Measurements from ENCODE around the gene WAS. TPM values are rescaled to one million over a fixed set of nuclear protein-coding genes. Genes with fewer than 3 reads are reported as not detected.
"Not testable (repeated sequence)": the region's sequence is repeated elsewhere in the genome, so short reads cannot be mapped to it uniquely, and the experiment has no call there.

The WAS gene
- total and polyA plus RNA-seq, 4 donors = 1.0 to 5.6 (median 4.1) TPM

DNA sequence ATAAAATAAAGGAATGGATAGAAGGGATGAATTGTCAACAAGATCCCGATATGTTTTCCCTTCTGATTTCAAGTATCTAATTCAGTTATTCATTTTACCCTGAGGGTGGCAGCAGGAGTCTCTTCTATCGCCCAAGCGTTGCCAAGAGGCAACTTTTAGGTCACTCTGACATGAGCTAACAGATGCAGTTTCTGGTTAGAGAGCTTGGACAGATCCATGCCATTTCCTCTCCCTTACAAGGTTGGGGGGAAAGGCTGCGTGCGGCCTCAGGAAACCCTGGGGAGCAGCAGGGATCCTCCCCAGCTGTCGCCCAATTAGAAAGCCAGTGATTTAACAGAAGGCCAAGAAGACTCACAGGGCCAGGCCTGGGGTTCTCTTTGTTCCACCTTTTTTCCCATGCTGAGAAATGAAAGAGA lies 35.3 kb upstream of the WAS start:
- Histone ChIP-seq H3K4me3 (ENCODE audit: low read depth in 1 of 3, low read length in 3 of 3) (no peak overlapping the region), H3K36me3 (ENCODE audit: control insufficient read depth in 4 of 4, insufficient read depth in 3 of 4, low read depth in 1 of 4, low read length in 3 of 4) (no peaks in the 10 kb centered on the region), H3K9ac (ENCODE audit: low read depth in 1 of 2, low read length in 2 of 2) (no peak overlapping the region), H3K9me3 (ENCODE audit: control insufficient read depth in 4 of 4, low read length in 3 of 4) (no peaks in the 10 kb centered on the region), H3K27me3 (ENCODE audit: control insufficient read depth in 4 of 4, insufficient read depth in 4 of 4, low read length in 3 of 4) (no peaks in the 10 kb centered on the region), H3K4me1 (ENCODE audit: control insufficient read depth in 4 of 4, insufficient read depth in 4 of 4, low read length in 3 of 4) (no peaks in the 10 kb centered on the region), H3K27ac (ENCODE audit: low read depth in 1 of 2, low read length in 2 of 2) (no peak overlapping the region)
- 17% methylated on average over 6 of the region's 6 CpGs for WGBS
- TF ChIP-seq, protein P1, sequence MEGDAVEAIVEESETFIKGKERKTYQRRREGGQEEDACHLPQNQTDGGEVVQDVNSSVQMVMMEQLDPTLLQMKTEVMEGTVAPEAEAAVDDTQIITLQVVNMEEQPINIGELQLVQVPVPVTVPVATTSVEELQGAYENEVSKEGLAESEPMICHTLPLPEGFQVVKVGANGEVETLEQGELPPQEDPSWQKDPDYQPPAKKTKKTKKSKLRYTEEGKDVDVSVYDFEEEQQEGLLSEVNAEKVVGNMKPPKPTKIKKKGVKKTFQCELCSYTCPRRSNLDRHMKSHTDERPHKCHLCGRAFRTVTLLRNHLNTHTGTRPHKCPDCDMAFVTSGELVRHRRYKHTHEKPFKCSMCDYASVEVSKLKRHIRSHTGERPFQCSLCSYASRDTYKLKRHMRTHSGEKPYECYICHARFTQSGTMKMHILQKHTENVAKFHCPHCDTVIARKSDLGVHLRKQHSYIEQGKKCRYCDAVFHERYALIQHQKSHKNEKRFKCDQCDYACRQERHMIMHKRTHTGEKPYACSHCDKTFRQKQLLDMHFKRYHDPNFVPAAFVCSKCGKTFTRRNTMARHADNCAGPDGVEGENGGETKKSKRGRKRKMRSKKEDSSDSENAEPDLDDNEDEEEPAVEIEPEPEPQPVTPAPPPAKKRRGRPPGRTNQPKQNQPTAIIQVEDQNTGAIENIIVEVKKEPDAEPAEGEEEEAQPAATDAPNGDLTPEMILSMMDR (IDR thresholded peaks at IDR 0.05; ENCODE audit: low read depth, low read length, missing input control) = peak; percentile 39
- TF ChIP-seq RAD21 (IDR thresholded peaks at IDR 0.05) (peak; percentile 80 to 81), TAF1 (conservative IDR thresholded peaks at IDR 0.05) (no peak)
- DNase-seq (ENCODE audit: low spot score) = no peak

DNA sequence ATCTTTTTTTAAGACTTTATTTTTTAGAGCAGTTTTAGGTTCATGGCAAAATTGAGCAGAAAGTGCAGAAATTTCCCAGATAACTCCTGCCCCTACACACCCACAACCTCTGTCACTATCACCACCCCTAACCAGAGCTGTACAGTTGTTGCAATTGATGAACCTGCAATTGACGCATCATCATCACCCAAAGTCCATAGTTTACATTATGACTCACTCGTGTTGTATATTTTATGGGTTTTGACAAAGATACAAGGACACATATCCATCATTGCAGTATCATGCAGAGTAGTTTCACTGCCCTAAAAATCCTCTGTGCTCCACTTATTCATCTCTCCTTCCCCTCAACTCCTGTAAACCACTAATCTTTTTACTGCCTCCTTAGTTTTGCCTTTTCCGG lies 34.5 kb upstream of the WAS start:
- Histone ChIP-seq H3K27me3 (ENCODE audit: control insufficient read depth in 4 of 4, insufficient read depth in 4 of 4, low read length in 3 of 4) (no peaks in the 10 kb centered on the region), H3K9ac (ENCODE audit: low read depth in 1 of 2, low read length in 2 of 2) (no peak overlapping the region), H3K36me3 (ENCODE audit: control insufficient read depth in 4 of 4, insufficient read depth in 3 of 4, low read depth in 1 of 4, low read length in 3 of 4) (no peaks in the 10 kb centered on the region), H3K27ac (ENCODE audit: low read depth in 1 of 2, low read length in 2 of 2) (no peak overlapping the region), H3K9me3 (ENCODE audit: control insufficient read depth in 4 of 4, low read length in 3 of 4) (no peaks in the 10 kb centered on the region), H3K4me3 (ENCODE audit: low read depth in 1 of 3, low read length in 3 of 3) (no peak overlapping the region), H3K4me1 (ENCODE audit: control insufficient read depth in 4 of 4, insufficient read depth in 4 of 4, low read length in 3 of 4) (no peaks in the 10 kb centered on the region)
- DNase-seq (ENCODE audit: low spot score) = no peak
- 82% methylated on average over 3 of the region's 3 CpGs for WGBS
- TF ChIP-seq EGR1 (IDR thresholded peaks at IDR 0.05; ENCODE audit: low read depth in 2 of 2) = no peak
- TF ChIP-seq, protein P2, sequence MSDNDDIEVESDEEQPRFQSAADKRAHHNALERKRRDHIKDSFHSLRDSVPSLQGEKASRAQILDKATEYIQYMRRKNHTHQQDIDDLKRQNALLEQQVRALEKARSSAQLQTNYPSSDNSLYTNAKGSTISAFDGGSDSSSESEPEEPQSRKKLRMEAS (IDR thresholded peaks at IDR 0.05) = no peak
- no peak for TF ChIP-seq GABPA (IDR thresholded peaks at IDR 0.05 in 1 of 2, conservative IDR thresholded peaks at IDR 0.05 in 1 of 2)
- TF ChIP-seq, protein P3, sequence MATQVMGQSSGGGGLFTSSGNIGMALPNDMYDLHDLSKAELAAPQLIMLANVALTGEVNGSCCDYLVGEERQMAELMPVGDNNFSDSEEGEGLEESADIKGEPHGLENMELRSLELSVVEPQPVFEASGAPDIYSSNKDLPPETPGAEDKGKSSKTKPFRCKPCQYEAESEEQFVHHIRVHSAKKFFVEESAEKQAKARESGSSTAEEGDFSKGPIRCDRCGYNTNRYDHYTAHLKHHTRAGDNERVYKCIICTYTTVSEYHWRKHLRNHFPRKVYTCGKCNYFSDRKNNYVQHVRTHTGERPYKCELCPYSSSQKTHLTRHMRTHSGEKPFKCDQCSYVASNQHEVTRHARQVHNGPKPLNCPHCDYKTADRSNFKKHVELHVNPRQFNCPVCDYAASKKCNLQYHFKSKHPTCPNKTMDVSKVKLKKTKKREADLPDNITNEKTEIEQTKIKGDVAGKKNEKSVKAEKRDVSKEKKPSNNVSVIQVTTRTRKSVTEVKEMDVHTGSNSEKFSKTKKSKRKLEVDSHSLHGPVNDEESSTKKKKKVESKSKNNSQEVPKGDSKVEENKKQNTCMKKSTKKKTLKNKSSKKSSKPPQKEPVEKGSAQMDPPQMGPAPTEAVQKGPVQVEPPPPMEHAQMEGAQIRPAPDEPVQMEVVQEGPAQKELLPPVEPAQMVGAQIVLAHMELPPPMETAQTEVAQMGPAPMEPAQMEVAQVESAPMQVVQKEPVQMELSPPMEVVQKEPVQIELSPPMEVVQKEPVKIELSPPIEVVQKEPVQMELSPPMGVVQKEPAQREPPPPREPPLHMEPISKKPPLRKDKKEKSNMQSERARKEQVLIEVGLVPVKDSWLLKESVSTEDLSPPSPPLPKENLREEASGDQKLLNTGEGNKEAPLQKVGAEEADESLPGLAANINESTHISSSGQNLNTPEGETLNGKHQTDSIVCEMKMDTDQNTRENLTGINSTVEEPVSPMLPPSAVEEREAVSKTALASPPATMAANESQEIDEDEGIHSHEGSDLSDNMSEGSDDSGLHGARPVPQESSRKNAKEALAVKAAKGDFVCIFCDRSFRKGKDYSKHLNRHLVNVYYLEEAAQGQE (IDR thresholded peaks at IDR 0.05) = no peak
- TF ChIP-seq HNF4G (IDR thresholded peaks at IDR 0.05) = no peak
- TF ChIP-seq NR2F2 (IDR thresholded peaks at IDR 0.05) = no peak
- TF ChIP-seq RAD21 (IDR thresholded peaks at IDR 0.05) = no peak
- no peak for TF ChIP-seq FOXA1 (IDR thresholded peaks at IDR 0.05)
- TF ChIP-seq FOXA2 (IDR thresholded peaks at IDR 0.05) = no peak
- no peak for TF ChIP-seq SP1 (IDR thresholded peaks at IDR 0.05)
- TF ChIP-seq RXRA (IDR thresholded peaks at IDR 0.05) = no peak
- TF ChIP-seq YY1 (IDR thresholded peaks at IDR 0.05) = no peak
- TF ChIP-seq HNF4A (conservative IDR thresholded peaks at IDR 0.05) = no peak
- TF ChIP-seq JUND (IDR thresholded peaks at IDR 0.05) = no peak
- TF ChIP-seq, protein P4, sequence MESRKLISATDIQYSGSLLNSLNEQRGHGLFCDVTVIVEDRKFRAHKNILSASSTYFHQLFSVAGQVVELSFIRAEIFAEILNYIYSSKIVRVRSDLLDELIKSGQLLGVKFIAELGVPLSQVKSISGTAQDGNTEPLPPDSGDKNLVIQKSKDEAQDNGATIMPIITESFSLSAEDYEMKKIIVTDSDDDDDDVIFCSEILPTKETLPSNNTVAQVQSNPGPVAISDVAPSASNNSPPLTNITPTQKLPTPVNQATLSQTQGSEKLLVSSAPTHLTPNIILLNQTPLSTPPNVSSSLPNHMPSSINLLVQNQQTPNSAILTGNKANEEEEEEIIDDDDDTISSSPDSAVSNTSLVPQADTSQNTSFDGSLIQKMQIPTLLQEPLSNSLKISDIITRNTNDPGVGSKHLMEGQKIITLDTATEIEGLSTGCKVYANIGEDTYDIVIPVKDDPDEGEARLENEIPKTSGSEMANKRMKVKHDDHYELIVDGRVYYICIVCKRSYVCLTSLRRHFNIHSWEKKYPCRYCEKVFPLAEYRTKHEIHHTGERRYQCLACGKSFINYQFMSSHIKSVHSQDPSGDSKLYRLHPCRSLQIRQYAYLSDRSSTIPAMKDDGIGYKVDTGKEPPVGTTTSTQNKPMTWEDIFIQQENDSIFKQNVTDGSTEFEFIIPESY (IDR thresholded peaks at IDR 0.05) = no peak
- TF ChIP-seq, protein P1 (IDR thresholded peaks at IDR 0.05; ENCODE audit: low read depth, low read length, missing input control) = no peak
- TF ChIP-seq, protein P5, sequence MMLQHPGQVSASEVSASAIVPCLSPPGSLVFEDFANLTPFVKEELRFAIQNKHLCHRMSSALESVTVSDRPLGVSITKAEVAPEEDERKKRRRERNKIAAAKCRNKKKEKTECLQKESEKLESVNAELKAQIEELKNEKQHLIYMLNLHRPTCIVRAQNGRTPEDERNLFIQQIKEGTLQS (IDR thresholded peaks at IDR 0.05) = no peak
- no peak for TF ChIP-seq TAF1 (conservative IDR thresholded peaks at IDR 0.05)

DNA sequence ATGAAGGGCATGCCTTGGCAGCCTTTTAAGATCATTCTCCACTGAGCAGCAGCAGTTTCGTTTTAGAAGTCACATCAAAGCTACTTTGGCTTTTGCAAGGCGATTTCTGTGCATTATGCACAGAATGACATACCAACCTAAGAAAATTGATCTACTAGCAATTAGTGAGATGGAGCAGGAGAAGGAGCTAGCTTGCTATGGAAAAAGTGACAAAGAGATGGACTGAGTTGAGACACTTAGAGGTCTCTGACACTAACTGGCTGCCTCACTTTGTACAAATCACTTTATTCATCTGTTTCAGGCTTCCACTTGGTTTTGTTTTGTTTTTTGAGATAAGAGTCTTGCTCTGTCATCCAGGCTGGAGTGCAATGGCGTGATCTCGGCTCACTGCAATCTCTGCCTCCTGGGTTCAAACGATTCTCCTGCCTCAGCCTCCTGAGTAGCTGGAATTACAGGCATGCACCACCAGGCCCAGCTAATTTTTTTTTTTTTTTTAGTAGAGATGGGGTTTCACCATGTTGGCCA lies 31.5 kb upstream of the WAS start:
- not testable (repeated sequence) for H3K36me3 ChIP-seq (ENCODE audit: control insufficient read depth in 4 of 4, insufficient read depth in 3 of 4, low read depth in 1 of 4, low read length in 3 of 4); H3K27me3 ChIP-seq (ENCODE audit: control insufficient read depth in 4 of 4, insufficient read depth in 4 of 4, low read length in 3 of 4); H3K27ac ChIP-seq (ENCODE audit: low read depth in 1 of 2, low read length in 2 of 2); H3K4me1 ChIP-seq (ENCODE audit: control insufficient read depth in 4 of 4, insufficient read depth in 4 of 4, low read length in 3 of 4); H3K4me3 ChIP-seq (ENCODE audit: low read depth in 1 of 3, low read length in 3 of 3); DNase-seq (ENCODE audit: low spot score); H3K9ac ChIP-seq (ENCODE audit: low read depth in 1 of 2, low read length in 2 of 2); H3K9me3 ChIP-seq (ENCODE audit: control insufficient read depth in 4 of 4, low read length in 3 of 4)
- WGBS = 79% methylated on average over 5 of the region's 5 CpGs

Data from liver (tissue), 9 donors.